ENCODE results near the gene DOHH. TPM values are rescaled to one million over a fixed set of nuclear protein-coding genes. Genes with fewer than 3 reads are reported as not detected.

The DOHH gene
- total and polyA plus RNA-seq, 9 of the 15 experiments (the other 6 are each of a cell fraction or from before 2014, with no cell fraction given), result 0.14 to 47.2 (median 5.1) TPM

GRCh38 chr19:3474614-3475013 lies 25.9 kb downstream of the DOHH start:
- Histone ChIP-seq H3K9ac (ENCODE audit: insufficient read depth in 1 of 2, low read depth in 2 of 2, low read length in 2 of 2) (no peak overlapping the region), H2AFZ (ENCODE audit: low read depth, low read length) (no peak overlapping the region), H3K4me1 (replicated peaks in 1 of 2; ENCODE audit: control insufficient read depth in 2 of 2, insufficient read depth in 2 of 2, low read length in 2 of 2) (peaks cover 11 to 23% of the 10 kb centered on the region in 2 experiments), H4K20me1 (replicated peaks; ENCODE audit: control insufficient read depth, insufficient read depth, low read length) (no peaks in the 10 kb centered on the region), H3K4me3 (no peak overlapping the region), H3K79me2 (ENCODE audit: control insufficient read depth, insufficient read depth, low read length) (no peaks in the 10 kb centered on the region), H3K9me1 (ENCODE audit: control insufficient read depth, insufficient read depth, low read length) (no peaks in the 10 kb centered on the region), H3K4me2 (ENCODE audit: insufficient read depth, low read length) (no peak overlapping the region), H3K36me3 (ENCODE audit: control insufficient read depth, insufficient read depth, low read length) (no peaks in the 10 kb centered on the region), H3K27ac (ENCODE audit: extremely low read depth, low read depth, low read length) (no peak overlapping the region), H3K9me3 (replicated peaks; ENCODE audit: control insufficient read depth, insufficient read depth, low read depth, low read length) (no peaks in the 10 kb centered on the region), H3K27me3 (ENCODE audit: control insufficient read depth in 2 of 2, insufficient read depth in 2 of 2, low read length in 2 of 2) (no peaks in the 10 kb centered on the region)
- CTCF ChIA-PET (ENCODE audit: low intra/inter-chr PET ratio), result no interaction called here
- DNase-seq (ENCODE audit: extremely low read depth in 1 of 4, low spot score in 3 of 4) (no peak), ATAC-seq (no peak), FAIRE-seq (no peak)
- BruUV-seq (replicated peaks), result no TSS peak
- POLR2A ChIA-PET, result no interaction called here
- intact Hi-C loops (cut with micrococcal nuclease), result no loop called here
- 0% methylated on average over 2 of the region's 2 CpGs for WGBS (ENCODE audit: insufficient coverage, low coverage, missing lambda C conversion rate)
- in situ Hi-C loops (cut with MboI), result loop anchor here (5.0 kb wide), 1 partner anchor 147 kb away; no protein-coding TSS in a partner anchor
- TF ChIP-seq RBM25 (IDR thresholded peaks at IDR 0.05; ENCODE audit: low read depth, low read length, severe bottlenecking) (peak; percentile 47), MEF2D (tag; conservative IDR thresholded peaks at IDR 0.05; ENCODE audit: low read depth) (no peak), ARID4B (CRISPR knock-in tag; IDR thresholded peaks at IDR 0.05) (no peak), TCF7 (IDR thresholded peaks at IDR 0.05; ENCODE audit: borderline replicate concordance) (no peak), THAP7 (CRISPR knock-in tag; IDR thresholded peaks at IDR 0.05) (no peak), CC2D1A (IDR thresholded peaks at IDR 0.05) (no peak), ETV5 (CRISPR knock-in tag; IDR thresholded peaks at IDR 0.05; ENCODE audit: low read depth) (no peak), ZFP36 (IDR thresholded peaks at IDR 0.05; ENCODE audit: low read depth, low read length, partially characterized antibody) (peak; percentile 91), BACH1 (tag; IDR thresholded peaks at IDR 0.05) (no peak), ZNF140 (CRISPR knock-in tag; IDR thresholded peaks at IDR 0.05) (no peak)
- TF ChIP-seq, protein P1, sequence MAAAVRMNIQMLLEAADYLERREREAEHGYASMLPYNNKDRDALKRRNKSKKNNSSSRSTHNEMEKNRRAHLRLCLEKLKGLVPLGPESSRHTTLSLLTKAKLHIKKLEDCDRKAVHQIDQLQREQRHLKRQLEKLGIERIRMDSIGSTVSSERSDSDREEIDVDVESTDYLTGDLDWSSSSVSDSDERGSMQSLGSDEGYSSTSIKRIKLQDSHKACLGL (CRISPR knock-in tag; IDR thresholded peaks at IDR 0.05; ENCODE audit: borderline replicate concordance, poor library complexity, severe bottlenecking), result no peak
- TF ChIP-seq, protein P2, sequence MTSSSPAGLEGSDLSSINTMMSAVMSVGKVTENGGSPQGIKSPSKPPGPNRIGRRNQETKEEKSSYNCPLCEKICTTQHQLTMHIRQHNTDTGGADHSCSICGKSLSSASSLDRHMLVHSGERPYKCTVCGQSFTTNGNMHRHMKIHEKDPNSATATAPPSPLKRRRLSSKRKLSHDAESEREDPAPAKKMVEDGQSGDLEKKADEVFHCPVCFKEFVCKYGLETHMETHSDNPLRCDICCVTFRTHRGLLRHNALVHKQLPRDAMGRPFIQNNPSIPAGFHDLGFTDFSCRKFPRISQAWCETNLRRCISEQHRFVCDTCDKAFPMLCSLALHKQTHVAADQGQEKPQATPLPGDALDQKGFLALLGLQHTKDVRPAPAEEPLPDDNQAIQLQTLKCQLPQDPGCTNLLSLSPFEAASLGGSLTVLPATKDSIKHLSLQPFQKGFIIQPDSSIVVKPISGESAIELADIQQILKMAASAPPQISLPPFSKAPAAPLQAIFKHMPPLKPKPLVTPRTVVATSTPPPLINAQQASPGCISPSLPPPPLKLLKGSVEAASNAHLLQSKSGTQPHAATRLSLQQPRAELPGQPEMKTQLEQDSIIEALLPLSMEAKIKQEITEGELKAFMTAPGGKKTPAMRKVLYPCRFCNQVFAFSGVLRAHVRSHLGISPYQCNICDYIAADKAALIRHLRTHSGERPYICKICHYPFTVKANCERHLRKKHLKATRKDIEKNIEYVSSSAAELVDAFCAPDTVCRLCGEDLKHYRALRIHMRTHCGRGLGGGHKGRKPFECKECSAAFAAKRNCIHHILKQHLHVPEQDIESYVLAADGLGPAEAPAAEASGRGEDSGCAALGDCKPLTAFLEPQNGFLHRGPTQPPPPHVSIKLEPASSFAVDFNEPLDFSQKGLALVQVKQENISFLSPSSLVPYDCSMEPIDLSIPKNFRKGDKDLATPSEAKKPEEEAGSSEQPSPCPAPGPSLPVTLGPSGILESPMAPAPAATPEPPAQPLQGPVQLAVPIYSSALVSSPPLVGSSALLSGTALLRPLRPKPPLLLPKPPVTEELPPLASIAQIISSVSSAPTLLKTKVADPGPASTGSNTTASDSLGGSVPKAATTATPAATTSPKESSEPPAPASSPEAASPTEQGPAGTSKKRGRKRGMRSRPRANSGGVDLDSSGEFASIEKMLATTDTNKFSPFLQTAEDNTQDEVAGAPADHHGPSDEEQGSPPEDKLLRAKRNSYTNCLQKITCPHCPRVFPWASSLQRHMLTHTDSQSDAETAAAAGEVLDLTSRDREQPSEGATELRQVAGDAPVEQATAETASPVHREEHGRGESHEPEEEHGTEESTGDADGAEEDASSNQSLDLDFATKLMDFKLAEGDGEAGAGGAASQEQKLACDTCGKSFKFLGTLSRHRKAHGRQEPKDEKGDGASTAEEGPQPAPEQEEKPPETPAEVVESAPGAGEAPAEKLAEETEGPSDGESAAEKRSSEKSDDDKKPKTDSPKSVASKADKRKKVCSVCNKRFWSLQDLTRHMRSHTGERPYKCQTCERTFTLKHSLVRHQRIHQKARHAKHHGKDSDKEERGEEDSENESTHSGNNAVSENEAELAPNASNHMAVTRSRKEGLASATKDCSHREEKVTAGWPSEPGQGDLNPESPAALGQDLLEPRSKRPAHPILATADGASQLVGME (CRISPR knock-in tag; IDR thresholded peaks at IDR 0.05), result no peak
